SU-DHL-6 (cell line): ENCODE data around the gene VPS13D.

ENCODE experiments used
- H2AFZ ChIP-seq: fragments of 200-600 bp; sonication (generic); 2 replicates; pipeline ENCODE4 v1.6.1; 2014; ENCODE audit warnings: low read depth, mild to moderate bottlenecking, moderate library complexity, mixed read lengths, antibody characterized with exemption, low read length; ENCODE audit not compliant: severe bottlenecking
- H3F3A ChIP-seq: fragments of 200-600 bp; shearing (Covaris generic); 2 replicates; pipeline ENCODE4 v1.6.0; 2016; ENCODE audit warnings: antibody characterized with exemption, mild to moderate bottlenecking; ENCODE audit not compliant: insufficient read depth
- H3K27ac ChIP-seq: fragments of 200-600 bp; sonication (generic); 2 replicates; pipeline ENCODE4 v1.5.1; 2016; ENCODE audit warnings: low read depth, mild to moderate bottlenecking, low read length, moderate library complexity, mixed read lengths
- H3K27me3 ChIP-seq: fragments of 200-600 bp; sonication (generic), shearing (Covaris generic); 2 replicates; pipeline ENCODE4 v1.6.0; 2014; ENCODE audit warnings: mild to moderate bottlenecking, low read length
- H3K36me3 ChIP-seq: fragments of 200-600 bp; sonication (generic); 2 replicates; pipeline ENCODE4 v1.6.1; 2014; ENCODE audit warnings: mild to moderate bottlenecking, low read length, mixed read lengths
- H3K4me2 ChIP-seq: fragments of 300-600, 200-600 bp; shearing (Covaris generic), sonication (generic); 2 replicates; pipeline ENCODE4 v1.6.0; 2014; ENCODE audit warnings: low read length, low read depth, mild to moderate bottlenecking; ENCODE audit not compliant: poor library complexity, severe bottlenecking
- H3K4me3 ChIP-seq: fragments of 200-600 bp; sonication (generic); 2 replicates; pipeline ENCODE4 v1.5.1; 2014; ENCODE audit warnings: antibody characterized with exemption, low read length, mild to moderate bottlenecking, mixed read lengths; ENCODE audit not compliant: insufficient read depth, poor library complexity, severe bottlenecking
- H3K79me2 ChIP-seq: fragments of 200-600 bp; sonication (generic); 2 replicates; pipeline ENCODE4 v1.6.1; 2014; ENCODE audit warnings: mild to moderate bottlenecking, low read length, moderate library complexity; ENCODE audit not compliant: insufficient read depth
- H3K9ac ChIP-seq: fragments of 200-600 bp; sonication (generic); 2 replicates; pipeline ENCODE4 v1.7.0; 2014; ENCODE audit warnings: mild to moderate bottlenecking, low read length
- H3K9me2 ChIP-seq: fragments of 200-600 bp; sonication (generic); replicated peaks from 2 replicates; pipeline ENCODE4 v1.6.1; 2014; ENCODE audit warnings: low read length; ENCODE audit not compliant: insufficient read depth
- H3K9me3 ChIP-seq: fragments of 200-600 bp; sonication (generic); 2 replicates; pipeline ENCODE4 v1.6.1; 2014; ENCODE audit warnings: low read length, mixed read lengths; ENCODE audit not compliant: insufficient read depth
- H4K20me1 ChIP-seq: fragments of 200-600 bp; sonication (generic); 2 replicates; pipeline ENCODE4 v1.6.1; 2014; ENCODE audit warnings: low read depth, mild to moderate bottlenecking, antibody characterized with exemption, low read length, moderate library complexity, mixed read lengths
- CTCF ChIP-seq: fragments of 200-600 bp; sonication (generic); IDR thresholded peaks from one replicate; pipeline ENCODE4 v1.5.1; 2017; ENCODE audit warnings: antibody characterized with exemption, mild to moderate bottlenecking, low read length, moderate library complexity; ENCODE audit not compliant: insufficient read depth, poor library complexity, severe bottlenecking
- EZH2phosphoT487 ChIP-seq: fragments of 200-600 bp; sonication (generic), shearing (Covaris generic); conservative IDR thresholded peaks from 2 replicates; pipeline ENCODE4 v1.6.1; 2018; ENCODE audit warnings: mild to moderate bottlenecking, antibody characterized with exemption, low read length, moderate library complexity, mixed read lengths

Gene VPS13D

GRCh38 chr1:12539320-12539704, 309.5 kb downstream of the VPS13D start:
- Histone ChIP-seq H3K79me2 (no peaks in the 10 kb centered on the region), H3K9me3 (no peaks in the 10 kb centered on the region), H3K9me2 (no peaks in the 10 kb centered on the region), H3K27ac (no peak overlapping the region), H3F3A (no peaks in the 10 kb centered on the region), H3K9ac (no peak overlapping the region), H3K36me3 (no peaks in the 10 kb centered on the region), H4K20me1 (no peaks in the 10 kb centered on the region), H3K27me3 (peaks cover 3% of the 10 kb centered on the region; the same call in 1 of the 2 replicates), H3K4me2 (no peak overlapping the region), H3K4me3 (no peak overlapping the region), H2AFZ (no peak overlapping the region)
- no peak for TF ChIP-seq CTCF
- TF ChIP-seq EZH2phosphoT487 = no peak

- TF ChIP-seq CTCF (no peak), EZH2phosphoT487 (no peak)
- Histone ChIP-seq H3K9ac (no peak overlapping the region), H3K9me3 (no peaks in the 10 kb centered on the region), H3K27ac (no peak overlapping the region), H3K27me3 (peaks cover 3% of the 10 kb centered on the region; the same call in 1 of the 2 replicates), H3K36me3 (no peaks in the 10 kb centered on the region), H4K20me1 (no peaks in the 10 kb centered on the region), H2AFZ (no peak overlapping the region), H3K4me3 (no peak overlapping the region), H3F3A (no peaks in the 10 kb centered on the region), H3K9me2 (no peaks in the 10 kb centered on the region), H3K4me2 (no peak overlapping the region), H3K79me2 (no peaks in the 10 kb centered on the region)
Observed at GRCh38 chr1:12539705-12540579, 310.1 kb downstream of the VPS13D start.

GRCh38 chr1:12540580-12541273, 310.9 kb downstream of the VPS13D start:
- no peak overlapping the region for H3K4me3 ChIP-seq
- H3K4me2 ChIP-seq = no peak overlapping the region

More at GRCh38 chr1:12540580-12541273, 310.9 kb downstream of the VPS13D start:
- Histone ChIP-seq H3K9me3 (no peaks in the 10 kb centered on the region), H3K9ac (no peak overlapping the region), H2AFZ (no peak overlapping the region), H3K79me2 (no peaks in the 10 kb centered on the region), H3K9me2 (no peaks in the 10 kb centered on the region), H3K27ac (no peak overlapping the region), H4K20me1 (no peaks in the 10 kb centered on the region), H3F3A (no peaks in the 10 kb centered on the region), H3K36me3 (no peaks in the 10 kb centered on the region), H3K27me3 (peaks cover 3% of the 10 kb centered on the region; the same call in 1 of the 2 replicates)
- TF ChIP-seq CTCF = no peak
- TF ChIP-seq EZH2phosphoT487 = no peak
